RWPE1 (cell line): ENCODE measurements around the gene PMPCB.
"Not testable (repeated sequence)": the region's sequence is repeated elsewhere in the genome, so short reads cannot be mapped to it uniquely, and the experiment has no call there.

ENCODE experiments used
- CTCF ChIA-PET: fragments of 350-600 bp; sonication (Branson Sonifier 250); formaldehyde crosslinking; extraction: SDS; loops from one replicate; lab custom pipeline; 2021; lab: Yijun Ruan, JAX
- POLR2A ChIA-PET: fragments of 400-600 bp; formaldehyde crosslinking; extraction: SDS; loops from one replicate; lab custom pipeline; 2020; ENCODE audit warnings: antibody characterized with exemption; ENCODE audit not compliant: low non-redundant PET; lab: Yijun Ruan, JAX
- DNase-seq: peaks from one replicate; pipeline ENCODE4 v3.0.0; 2012; ENCODE audit warnings: low spot score
- H3K27ac ChIP-seq: fragments of 450-650 bp; 2 replicates; pipeline ENCODE4 v1.5.1; 2017
- CTCF ChIP-seq: fragments of 450-650 bp; conservative IDR thresholded peaks from 2 replicates; pipeline ENCODE4 v1.5.1; 2017; ENCODE audit warnings: low read depth, mild to moderate bottlenecking

Gene PMPCB

GRCh38 chr7:103282802-103283427 is 14.3 kb upstream of the PMPCB start:
- H3K27ac ChIP-seq, CTCF ChIA-PET, DNase-seq, POLR2A ChIA-PET: not testable (repeated sequence)
- TF ChIP-seq CTCF = peak; percentile 33

GRCh38 chr7:103292122-103292521 is 5.1 kb upstream of the PMPCB start:
- POLR2A ChIA-PET = no interaction called here
- no peak for DNase-seq
- TF ChIP-seq CTCF = no peak
- H3K27ac ChIP-seq = no peak overlapping the region
- CTCF ChIA-PET = interaction anchor here (0.6 kb wide), 1 partner anchor 142 kb away, joined by 3 read pairs; no protein-coding TSS in a partner anchor

GRCh38 chr7:103293526-103293925 is 3.7 kb upstream of the PMPCB start:
- CTCF ChIA-PET = no interaction called here
- no peak overlapping the region for H3K27ac ChIP-seq
- no peak for DNase-seq
- no peak for TF ChIP-seq CTCF
- POLR2A ChIA-PET = no interaction called here

GRCh38 chr7:103297837-103298179 is 573 bp downstream of the PMPCB start:
- POLR2A ChIA-PET = interaction anchor here (0.7 kb wide), 1 partner anchor 110 kb away, joined by 3 read pairs; no protein-coding TSS in a partner anchor
- TF ChIP-seq CTCF = no peak
- CTCF ChIA-PET = interaction anchor here (0.6 to 0.8 kb wide), 7 partner anchors 45 to 1035 kb away, joined by 3 to 8 read pairs (median 3); no protein-coding TSS in a partner anchor
- peak overlapping the region; percentile 76 for H3K27ac ChIP-seq
- no peak for DNase-seq

- CTCF ChIA-PET = no interaction called here
- TF ChIP-seq CTCF = no peak
- DNase-seq = no peak
- no peak overlapping the region for H3K27ac ChIP-seq
- POLR2A ChIA-PET = no interaction called here
Measured at GRCh38 chr7:103299660-103300059, 2.4 kb downstream of the PMPCB start.

- TF ChIP-seq CTCF = no peak
- H3K27ac ChIP-seq = no peak overlapping the region
- POLR2A ChIA-PET = no interaction called here
- CTCF ChIA-PET = no interaction called here
- DNase-seq = no peak
Measured at GRCh38 chr7:103301441-103301840, 4.2 kb downstream of the PMPCB start.
